SK-N-SH treated with all-trans-retinoic acid at 6 μM for 48 hours (cell line): ENCODE measurements around the gene KLHDC10.

ENCODE experiments used
- ATAC-seq: fragments of 200-7000 bp; cut with Tn5 transposase; 3 replicates; pipeline ENCODE4 v1.9.1; 2020; ENCODE audit warnings: mild to moderate bottlenecking, moderate library complexity
- ARNTL ChIP-seq: fragments of 450-650 bp; formaldehyde crosslinking; IDR thresholded peaks from 2 replicates; pipeline ENCODE4 v1.5.0; 2020; ENCODE audit warnings: low read depth, mild to moderate bottlenecking, moderate library complexity, borderline replicate concordance
- BACH2 ChIP-seq: fragments of 250-450 bp; sonication (Bioruptor Pico); IDR thresholded peaks from 2 replicates; pipeline ENCODE4 v1.9.0; 2021; ENCODE audit warnings: mild to moderate bottlenecking, borderline replicate concordance
- CSDC2 ChIP-seq: fragments of 250-450 bp; sonication (Bioruptor Pico); IDR thresholded peaks from 2 replicates; pipeline ENCODE4 v1.5.0; 2020; ENCODE audit warnings: mild to moderate bottlenecking, moderate library complexity
- ESRRG ChIP-seq: fragments of 250-450 bp; sonication (Bioruptor Pico); IDR thresholded peaks from 2 replicates; pipeline ENCODE4 v1.6.1; 2021; ENCODE audit warnings: mild to moderate bottlenecking
- GLIS3 ChIP-seq: fragments of 250-450 bp; sonication (Bioruptor Pico); IDR thresholded peaks from 2 replicates; pipeline ENCODE4 v1.5.0; 2020; ENCODE audit warnings: mild to moderate bottlenecking, moderate library complexity
- ISL1 ChIP-seq: fragments of 250-450 bp; sonication (Bioruptor Pico); IDR thresholded peaks from 2 replicates; pipeline ENCODE4 v2.1.2; 2022; ENCODE audit warnings: mild to moderate bottlenecking, moderate library complexity
- OSR1 ChIP-seq: fragments of 250-450 bp; sonication (Bioruptor Pico); IDR thresholded peaks from 2 replicates; pipeline ENCODE4 v1.8.0; 2022; ENCODE audit warnings: moderate library complexity, mild to moderate bottlenecking, inconsistent platforms
- PPARA ChIP-seq: fragments of 250-450 bp; sonication (Bioruptor Pico); IDR thresholded peaks from 2 replicates; pipeline ENCODE4 v1.5.0; 2020; ENCODE audit warnings: mild to moderate bottlenecking, borderline replicate concordance
- RARB ChIP-seq: fragments of 250-450 bp; sonication (Bioruptor Pico); IDR thresholded peaks from 2 replicates; pipeline ENCODE4 v1.8.0; 2021; ENCODE audit warnings: mild to moderate bottlenecking, moderate library complexity
- SNAI2 ChIP-seq: fragments of 250-450 bp; sonication (Bioruptor Pico); IDR thresholded peaks from 2 replicates; pipeline ENCODE4 v1.5.0; 2020; ENCODE audit warnings: mild to moderate bottlenecking, moderate library complexity
- TCF4 ChIP-seq: fragments of 250-450 bp; sonication (Bioruptor Pico); IDR thresholded peaks from 2 replicates; pipeline ENCODE4 v1.8.0; 2021; ENCODE audit warnings: mild to moderate bottlenecking, moderate library complexity, borderline replicate concordance
- TOX ChIP-seq: fragments of 250-450 bp; sonication (Bioruptor Pico); IDR thresholded peaks from 2 replicates; pipeline ENCODE4 v1.8.0; 2021; ENCODE audit warnings: mild to moderate bottlenecking, moderate library complexity, borderline replicate concordance
- ZC3H10 ChIP-seq: fragments of 250-450 bp; sonication (Bioruptor Pico); IDR thresholded peaks from 2 replicates; pipeline ENCODE4 v1.5.1; 2021; ENCODE audit warnings: mild to moderate bottlenecking, moderate library complexity
- ZFP30 ChIP-seq: fragments of 450-650 bp; formaldehyde crosslinking; IDR thresholded peaks from 2 replicates; pipeline ENCODE4 v1.5.0; 2022; ENCODE audit warnings: mild to moderate bottlenecking, moderate library complexity
- ZNF70 ChIP-seq: fragments of 450-650 bp; formaldehyde crosslinking; IDR thresholded peaks from 2 replicates; pipeline ENCODE4 v1.5.0; 2020; ENCODE audit warnings: mild to moderate bottlenecking, moderate library complexity
- ZNF8 ChIP-seq: fragments of 450-650 bp; formaldehyde crosslinking; IDR thresholded peaks from 2 replicates; pipeline ENCODE4 v1.5.0; 2020; ENCODE audit warnings: mild to moderate bottlenecking, moderate library complexity
- TF ChIP-seq, protein P1 (sequence below): fragments of 250-450 bp; sonication (Bioruptor Pico); IDR thresholded peaks from 2 replicates; pipeline ENCODE4 v1.5.0; 2020; ENCODE audit warnings: mild to moderate bottlenecking, moderate library complexity
- TF ChIP-seq, protein P2 (sequence below): fragments of 250-450 bp; sonication (Bioruptor Pico); IDR thresholded peaks from 2 replicates; pipeline ENCODE4 v1.5.1; 2021; ENCODE audit warnings: mild to moderate bottlenecking, moderate library complexity
- TF ChIP-seq, protein P3 (sequence below): fragments of 250-450 bp; sonication (Bioruptor Pico); IDR thresholded peaks from 2 replicates; pipeline ENCODE4 v1.8.0; 2021; ENCODE audit warnings: low read depth, mild to moderate bottlenecking, moderate library complexity, borderline replicate concordance
- TF ChIP-seq, protein P4 (sequence below): fragments of 250-450 bp; sonication (Bioruptor Pico); IDR thresholded peaks from 2 replicates; pipeline ENCODE4 v1.5.1; 2020; ENCODE audit warnings: low read depth, mild to moderate bottlenecking, moderate library complexity
- TF ChIP-seq, protein P5 (sequence below): fragments of 250-450 bp; sonication (Bioruptor Pico); IDR thresholded peaks from 2 replicates; pipeline ENCODE4 v1.8.0; 2020; ENCODE audit warnings: mild to moderate bottlenecking, moderate library complexity, borderline replicate concordance

Gene KLHDC10

DNA sequence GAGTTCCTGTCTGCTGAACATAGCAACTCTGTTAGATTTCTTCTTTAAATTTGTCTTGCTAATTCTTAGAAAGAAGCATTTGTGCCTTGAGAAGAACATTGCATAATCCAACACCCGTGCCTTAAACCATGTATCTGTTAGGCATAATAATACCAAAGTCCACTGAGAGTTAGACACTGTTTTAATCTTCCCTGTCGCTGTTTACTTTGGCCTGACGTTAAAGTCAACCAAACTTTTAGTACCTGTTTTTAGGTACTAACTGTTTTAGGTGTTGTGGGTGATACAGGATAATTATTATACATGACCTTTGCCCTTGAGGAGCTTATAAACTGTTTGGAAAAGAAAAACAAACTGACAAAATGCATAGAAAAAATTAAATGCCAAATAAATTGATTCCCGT, 43.6 kb downstream of the KLHDC10 start (continued):
- TF ChIP-seq, protein P1, sequence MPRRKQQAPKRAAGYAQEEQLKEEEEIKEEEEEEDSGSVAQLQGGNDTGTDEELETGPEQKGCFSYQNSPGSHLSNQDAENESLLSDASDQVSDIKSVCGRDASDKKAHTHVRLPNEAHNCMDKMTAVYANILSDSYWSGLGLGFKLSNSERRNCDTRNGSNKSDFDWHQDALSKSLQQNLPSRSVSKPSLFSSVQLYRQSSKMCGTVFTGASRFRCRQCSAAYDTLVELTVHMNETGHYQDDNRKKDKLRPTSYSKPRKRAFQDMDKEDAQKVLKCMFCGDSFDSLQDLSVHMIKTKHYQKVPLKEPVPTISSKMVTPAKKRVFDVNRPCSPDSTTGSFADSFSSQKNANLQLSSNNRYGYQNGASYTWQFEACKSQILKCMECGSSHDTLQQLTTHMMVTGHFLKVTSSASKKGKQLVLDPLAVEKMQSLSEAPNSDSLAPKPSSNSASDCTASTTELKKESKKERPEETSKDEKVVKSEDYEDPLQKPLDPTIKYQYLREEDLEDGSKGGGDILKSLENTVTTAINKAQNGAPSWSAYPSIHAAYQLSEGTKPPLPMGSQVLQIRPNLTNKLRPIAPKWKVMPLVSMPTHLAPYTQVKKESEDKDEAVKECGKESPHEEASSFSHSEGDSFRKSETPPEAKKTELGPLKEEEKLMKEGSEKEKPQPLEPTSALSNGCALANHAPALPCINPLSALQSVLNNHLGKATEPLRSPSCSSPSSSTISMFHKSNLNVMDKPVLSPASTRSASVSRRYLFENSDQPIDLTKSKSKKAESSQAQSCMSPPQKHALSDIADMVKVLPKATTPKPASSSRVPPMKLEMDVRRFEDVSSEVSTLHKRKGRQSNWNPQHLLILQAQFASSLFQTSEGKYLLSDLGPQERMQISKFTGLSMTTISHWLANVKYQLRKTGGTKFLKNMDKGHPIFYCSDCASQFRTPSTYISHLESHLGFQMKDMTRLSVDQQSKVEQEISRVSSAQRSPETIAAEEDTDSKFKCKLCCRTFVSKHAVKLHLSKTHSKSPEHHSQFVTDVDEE (CRISPR knock-in tag): no peak
- TF ChIP-seq GLIS3: no peak
- no peak for TF ChIP-seq ZFP30 (CRISPR knock-in tag)
- no peak for TF ChIP-seq ARNTL (CRISPR knock-in tag)
- TF ChIP-seq OSR1 (CRISPR knock-in tag): no peak
- no peak for TF ChIP-seq ISL1 (CRISPR knock-in tag)
- TF ChIP-seq ZNF70 (CRISPR knock-in tag): no peak

DNA sequence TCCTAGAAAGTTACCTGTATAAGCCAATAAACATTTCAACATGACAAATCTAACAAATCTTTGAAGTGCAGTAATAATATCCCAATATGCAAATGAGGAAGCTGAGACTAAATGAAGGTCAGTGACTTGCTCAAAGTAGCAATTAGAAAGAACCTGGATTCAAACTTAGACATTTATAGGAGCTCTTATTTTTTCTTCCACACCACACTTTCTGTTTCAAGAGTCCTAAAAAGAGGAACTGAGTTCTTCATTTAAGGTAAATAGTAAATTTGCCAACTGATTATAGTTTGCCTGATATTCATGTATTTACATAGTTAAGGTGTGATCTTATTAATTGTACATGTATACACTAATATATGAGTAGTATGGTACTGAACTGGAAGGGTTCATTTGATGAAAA, 44.0 kb downstream of the KLHDC10 start:
- no peak for TF ChIP-seq ZFP30 (CRISPR knock-in tag)
- TF ChIP-seq, protein P2, sequence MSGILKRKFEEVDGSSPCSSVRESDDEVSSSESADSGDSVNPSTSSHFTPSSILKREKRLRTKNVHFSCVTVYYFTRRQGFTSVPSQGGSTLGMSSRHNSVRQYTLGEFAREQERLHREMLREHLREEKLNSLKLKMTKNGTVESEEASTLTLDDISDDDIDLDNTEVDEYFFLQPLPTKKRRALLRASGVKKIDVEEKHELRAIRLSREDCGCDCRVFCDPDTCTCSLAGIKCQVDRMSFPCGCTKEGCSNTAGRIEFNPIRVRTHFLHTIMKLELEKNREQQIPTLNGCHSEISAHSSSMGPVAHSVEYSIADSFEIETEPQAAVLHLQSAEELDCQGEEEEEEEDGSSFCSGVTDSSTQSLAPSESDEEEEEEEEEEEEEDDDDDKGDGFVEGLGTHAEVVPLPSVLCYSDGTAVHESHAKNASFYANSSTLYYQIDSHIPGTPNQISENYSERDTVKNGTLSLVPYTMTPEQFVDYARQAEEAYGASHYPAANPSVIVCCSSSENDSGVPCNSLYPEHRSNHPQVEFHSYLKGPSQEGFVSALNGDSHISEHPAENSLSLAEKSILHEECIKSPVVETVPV (CRISPR knock-in tag): no peak
- TF ChIP-seq, protein P3, sequence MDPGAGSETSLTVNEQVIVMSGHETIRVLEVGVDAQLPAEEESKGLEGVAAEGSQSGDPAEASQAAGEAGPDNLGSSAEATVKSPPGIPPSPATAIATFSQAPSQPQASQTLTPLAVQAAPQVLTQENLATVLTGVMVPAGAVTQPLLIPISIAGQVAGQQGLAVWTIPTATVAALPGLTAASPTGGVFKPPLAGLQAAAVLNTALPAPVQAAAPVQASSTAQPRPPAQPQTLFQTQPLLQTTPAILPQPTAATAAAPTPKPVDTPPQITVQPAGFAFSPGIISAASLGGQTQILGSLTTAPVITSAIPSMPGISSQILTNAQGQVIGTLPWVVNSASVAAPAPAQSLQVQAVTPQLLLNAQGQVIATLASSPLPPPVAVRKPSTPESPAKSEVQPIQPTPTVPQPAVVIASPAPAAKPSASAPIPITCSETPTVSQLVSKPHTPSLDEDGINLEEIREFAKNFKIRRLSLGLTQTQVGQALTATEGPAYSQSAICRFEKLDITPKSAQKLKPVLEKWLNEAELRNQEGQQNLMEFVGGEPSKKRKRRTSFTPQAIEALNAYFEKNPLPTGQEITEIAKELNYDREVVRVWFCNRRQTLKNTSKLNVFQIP (CRISPR knock-in tag): no peak
- TF ChIP-seq ISL1 (CRISPR knock-in tag): no peak
- TF ChIP-seq RARB (CRISPR knock-in tag): no peak
- no peak for TF ChIP-seq PPARA (CRISPR knock-in tag)
- no peak for TF ChIP-seq ZNF8 (CRISPR knock-in tag)
- TF ChIP-seq SNAI2 (CRISPR knock-in tag): no peak
- TF ChIP-seq BACH2: no peak
- ATAC-seq: no peak

DNA sequence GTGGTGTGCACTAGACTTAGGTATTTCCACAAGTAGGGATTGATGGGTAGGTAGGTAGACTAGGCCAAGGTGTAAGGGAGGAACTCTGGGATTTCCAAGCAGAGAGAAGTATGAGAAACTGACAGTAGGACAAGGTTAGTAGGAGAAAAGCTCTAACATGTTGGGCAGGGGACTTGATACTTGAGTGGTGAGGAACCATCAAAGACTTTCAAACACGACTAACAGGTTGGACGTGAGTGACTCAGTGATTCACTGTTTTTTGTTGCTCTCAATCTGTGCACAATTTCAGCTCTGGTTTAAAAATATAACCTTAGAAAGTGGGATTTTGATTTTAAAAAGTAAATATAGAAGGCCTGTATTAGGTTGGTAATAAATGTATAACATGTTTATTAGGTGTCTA, 44.4 kb downstream of the KLHDC10 start:
- ATAC-seq: no peak
- TF ChIP-seq, protein P4, sequence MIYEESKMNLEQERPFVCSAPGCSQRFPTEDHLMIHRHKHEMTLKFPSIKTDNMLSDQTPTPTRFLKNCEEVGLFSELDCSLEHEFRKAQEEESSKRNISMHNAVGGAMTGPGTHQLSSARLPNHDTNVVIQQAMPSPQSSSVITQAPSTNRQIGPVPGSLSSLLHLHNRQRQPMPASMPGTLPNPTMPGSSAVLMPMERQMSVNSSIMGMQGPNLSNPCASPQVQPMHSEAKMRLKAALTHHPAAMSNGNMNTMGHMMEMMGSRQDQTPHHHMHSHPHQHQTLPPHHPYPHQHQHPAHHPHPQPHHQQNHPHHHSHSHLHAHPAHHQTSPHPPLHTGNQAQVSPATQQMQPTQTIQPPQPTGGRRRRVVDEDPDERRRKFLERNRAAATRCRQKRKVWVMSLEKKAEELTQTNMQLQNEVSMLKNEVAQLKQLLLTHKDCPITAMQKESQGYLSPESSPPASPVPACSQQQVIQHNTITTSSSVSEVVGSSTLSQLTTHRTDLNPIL (CRISPR knock-in tag): no peak
- TF ChIP-seq TCF4 (CRISPR knock-in tag) (no peak), RARB (CRISPR knock-in tag) (no peak), TOX (CRISPR knock-in tag) (no peak), ISL1 (CRISPR knock-in tag) (no peak), OSR1 (CRISPR knock-in tag) (no peak), CSDC2 (CRISPR knock-in tag) (no peak), ESRRG (CRISPR knock-in tag) (no peak), BACH2 (no peak), ZC3H10 (CRISPR knock-in tag) (no peak), ZNF8 (CRISPR knock-in tag) (no peak), GLIS3 (no peak), PPARA (CRISPR knock-in tag) (no peak), SNAI2 (CRISPR knock-in tag) (no peak), ARNTL (CRISPR knock-in tag) (no peak)
- TF ChIP-seq, protein P1 (CRISPR knock-in tag): no peak
- TF ChIP-seq, protein P2 (CRISPR knock-in tag): no peak
- TF ChIP-seq, protein P3 (CRISPR knock-in tag): no peak
- TF ChIP-seq, protein P5, sequence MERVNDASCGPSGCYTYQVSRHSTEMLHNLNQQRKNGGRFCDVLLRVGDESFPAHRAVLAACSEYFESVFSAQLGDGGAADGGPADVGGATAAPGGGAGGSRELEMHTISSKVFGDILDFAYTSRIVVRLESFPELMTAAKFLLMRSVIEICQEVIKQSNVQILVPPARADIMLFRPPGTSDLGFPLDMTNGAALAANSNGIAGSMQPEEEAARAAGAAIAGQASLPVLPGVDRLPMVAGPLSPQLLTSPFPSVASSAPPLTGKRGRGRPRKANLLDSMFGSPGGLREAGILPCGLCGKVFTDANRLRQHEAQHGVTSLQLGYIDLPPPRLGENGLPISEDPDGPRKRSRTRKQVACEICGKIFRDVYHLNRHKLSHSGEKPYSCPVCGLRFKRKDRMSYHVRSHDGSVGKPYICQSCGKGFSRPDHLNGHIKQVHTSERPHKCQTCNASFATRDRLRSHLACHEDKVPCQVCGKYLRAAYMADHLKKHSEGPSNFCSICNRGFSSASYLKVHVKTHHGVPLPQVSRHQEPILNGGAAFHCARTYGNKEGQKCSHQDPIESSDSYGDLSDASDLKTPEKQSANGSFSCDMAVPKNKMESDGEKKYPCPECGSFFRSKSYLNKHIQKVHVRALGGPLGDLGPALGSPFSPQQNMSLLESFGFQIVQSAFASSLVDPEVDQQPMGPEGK (CRISPR knock-in tag): no peak
